Measurements from ENCODE around the gene UBA1. TPM values are rescaled to one million over a fixed set of nuclear protein-coding genes. Genes with fewer than 3 reads are reported as not detected.

UBA1 gene
- total and polyA plus RNA-seq, 2 of the 8 experiments (the other 6 are each of a cell fraction or from before 2014, with no cell fraction given) = 313 to 458 TPM

DNA sequence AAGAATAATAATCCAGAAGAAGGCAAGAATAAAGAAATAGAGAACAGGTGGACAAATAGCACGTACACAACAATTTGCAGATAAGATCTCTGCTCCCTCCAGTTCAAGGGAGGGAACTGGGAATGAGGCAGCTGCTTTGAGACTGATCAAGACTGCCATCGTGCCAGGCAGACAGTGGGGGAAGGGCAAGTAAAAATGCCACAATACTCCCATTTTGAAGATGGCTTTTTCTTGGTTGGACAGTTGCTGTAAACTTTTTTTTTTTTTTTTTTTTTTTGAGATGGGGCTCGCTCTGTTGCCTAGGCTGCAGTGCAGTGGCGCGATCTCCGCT, 56.4 kb downstream of the UBA1 start:
- no peak overlapping the region for H3K27ac ChIP-seq (ENCODE audit: low read depth, low read length)
- no peak overlapping the region for H2BK12ac ChIP-seq (ENCODE audit: low read depth, low read length)
- ChIA-PET CTCF (ENCODE audit: partially characterized antibody) (interaction anchor here (1.0 kb wide), 1 partner anchor 133 kb away, joined by 4 read pairs; no protein-coding TSS in a partner anchor), POLR2A (ENCODE audit: partially characterized antibody) (interaction anchor here (0.7 to 1.9 kb wide), 4 partner anchors 10 to 71 kb away, joined by 3 to 7 read pairs (median 6); partner anchors contain the start of gene USP11)
- no peak overlapping the region for H3K4me2 ChIP-seq (ENCODE audit: insufficient read depth in 1 of 2, low read depth in 2 of 2, low read length in 2 of 2)
- no peak overlapping the region for H2BK20ac ChIP-seq (ENCODE audit: low read length)
- H3K79me2 ChIP-seq (ENCODE audit: control insufficient read depth in 1 of 2, insufficient read depth in 2 of 2, low read length in 2 of 2) = no peaks in the 10 kb centered on the region
- no peak overlapping the region for H3K56ac ChIP-seq (replicated peaks; ENCODE audit: insufficient read length, low read depth, low read length)
- no peak overlapping the region for H3K9ac ChIP-seq (replicated peaks in 1 of 4; ENCODE audit: extremely low read depth in 1 of 4, low read depth in 3 of 4, low read length in 3 of 4)
- H3K4me3 ChIP-seq (ENCODE audit: extremely low read depth in 1 of 4, insufficient read depth in 2 of 4, low read depth in 3 of 4, low read length in 4 of 4) = no peak overlapping the region
- H2BK120ac ChIP-seq (replicated peaks; ENCODE audit: low read depth, low read length) = no peak overlapping the region
- no peak overlapping the region for H4K8ac ChIP-seq (ENCODE audit: extremely low read depth, insufficient read depth, low read length)
- no peak overlapping the region for H3K4ac ChIP-seq (replicated peaks; ENCODE audit: insufficient read length, low read depth, low read length)
- no peak overlapping the region for H2BK5ac ChIP-seq (ENCODE audit: low read depth, low read length)
- no peak overlapping the region for H3K14ac ChIP-seq (ENCODE audit: insufficient read length)
- H3K23ac ChIP-seq (ENCODE audit: insufficient read length) = no peak overlapping the region
- no peaks in the 10 kb centered on the region for H3K9me3 ChIP-seq (ENCODE audit: insufficient read depth in 2 of 2, low read depth in 1 of 2, low read length in 1 of 2)
- H3K18ac ChIP-seq (ENCODE audit: extremely low read depth, low read length) = no peak overlapping the region
- DNase-seq (ENCODE audit: low read depth in 1 of 2, low spot score in 2 of 2) = no peak
- 98% methylated on average over 6 of the region's 6 CpGs; no CpG with 5 or more reads in 1 of the 2 experiments for WGBS, 2 experiments (ENCODE audit: extremely low coverage in 1 of 2, insufficient coverage in 1 of 2, insufficient read length in 1 of 2, insufficient replicate concordance in 2 of 2, low coverage in 1 of 2, low lambda C conversion rate in 2 of 2, missing lambda C conversion rate in 1 of 2)
- H3K27me3 ChIP-seq (replicated peaks in 1 of 4; ENCODE audit: control insufficient read depth in 3 of 4, extremely low read depth in 1 of 4, insufficient read depth in 3 of 4, low read length in 3 of 4) = no peaks in the 10 kb centered on the region
- H3K79me1 ChIP-seq (ENCODE audit: low read depth, low read length) = no peaks in the 10 kb centered on the region
- no peak for FAIRE-seq
- H4K5ac ChIP-seq (ENCODE audit: insufficient read length, low read depth, low read length) = no peak overlapping the region
- no peaks in the 10 kb centered on the region for H3K23me2 ChIP-seq (ENCODE audit: low read depth, low read length)
- no peak overlapping the region for H2AFZ ChIP-seq (ENCODE audit: low read length)
- peaks cover 2 to 17% (median 11%) of the 10 kb centered on the region in 4 experiments; a peak in 4 of 8 replicates for H3K36me3 ChIP-seq (ENCODE audit: control insufficient read depth in 2 of 4, insufficient read depth in 4 of 4, low read length in 3 of 4)
- no peak overlapping the region for H4K91ac ChIP-seq (replicated peaks; ENCODE audit: insufficient read length, low read length)
- H2AK5ac ChIP-seq (ENCODE audit: low read depth, low read length) = no peak overlapping the region
- no peaks in the 10 kb centered on the region for H4K20me1 ChIP-seq (replicated peaks in 1 of 2; ENCODE audit: control insufficient read depth in 1 of 2, insufficient read depth in 2 of 2, low read length in 2 of 2)
- TF ChIP-seq CBX8 (IDR thresholded peaks at IDR 0.05; ENCODE audit: borderline replicate concordance, low read depth, low read length) (no peak), YY1 (IDR thresholded peaks at IDR 0.05; ENCODE audit: low read depth, low read length) (no peak), SIX5 (IDR thresholded peaks at IDR 0.05; ENCODE audit: low read depth, low read length) (no peak), CHD2 (IDR thresholded peaks at IDR 0.05; ENCODE audit: low read length) (no peak), KDM1A (IDR thresholded peaks at IDR 0.05; ENCODE audit: borderline replicate concordance, low read length) (no peak), TEAD4 (IDR thresholded peaks at IDR 0.05; ENCODE audit: low read depth, low read length) (no peak), HDAC6 (IDR thresholded peaks at IDR 0.05; ENCODE audit: low read depth, low read length) (no peak), RFX5 (IDR thresholded peaks at IDR 0.05; ENCODE audit: borderline replicate concordance, low read depth, low read length) (no peak), POLR2AphosphoS5 (IDR thresholded peaks at IDR 0.05; ENCODE audit: low read depth, low read length) (no peak)
- TF ChIP-seq, protein P1, sequence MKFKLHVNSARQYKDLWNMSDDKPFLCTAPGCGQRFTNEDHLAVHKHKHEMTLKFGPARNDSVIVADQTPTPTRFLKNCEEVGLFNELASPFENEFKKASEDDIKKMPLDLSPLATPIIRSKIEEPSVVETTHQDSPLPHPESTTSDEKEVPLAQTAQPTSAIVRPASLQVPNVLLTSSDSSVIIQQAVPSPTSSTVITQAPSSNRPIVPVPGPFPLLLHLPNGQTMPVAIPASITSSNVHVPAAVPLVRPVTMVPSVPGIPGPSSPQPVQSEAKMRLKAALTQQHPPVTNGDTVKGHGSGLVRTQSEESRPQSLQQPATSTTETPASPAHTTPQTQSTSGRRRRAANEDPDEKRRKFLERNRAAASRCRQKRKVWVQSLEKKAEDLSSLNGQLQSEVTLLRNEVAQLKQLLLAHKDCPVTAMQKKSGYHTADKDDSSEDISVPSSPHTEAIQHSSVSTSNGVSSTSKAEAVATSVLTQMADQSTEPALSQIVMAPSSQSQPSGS (IDR thresholded peaks at IDR 0.05; ENCODE audit: low read length) = no peak
- H3K4me1 ChIP-seq (replicated peaks in 1 of 4; ENCODE audit: control insufficient read depth in 3 of 4, insufficient read depth in 4 of 4, low read length in 3 of 4) = no peaks in the 10 kb centered on the region
- no peak overlapping the region for H2BK15ac ChIP-seq (ENCODE audit: low read length)

Data from H1 (cell line).